ENCODE data around the gene NELFA.

DNA sequence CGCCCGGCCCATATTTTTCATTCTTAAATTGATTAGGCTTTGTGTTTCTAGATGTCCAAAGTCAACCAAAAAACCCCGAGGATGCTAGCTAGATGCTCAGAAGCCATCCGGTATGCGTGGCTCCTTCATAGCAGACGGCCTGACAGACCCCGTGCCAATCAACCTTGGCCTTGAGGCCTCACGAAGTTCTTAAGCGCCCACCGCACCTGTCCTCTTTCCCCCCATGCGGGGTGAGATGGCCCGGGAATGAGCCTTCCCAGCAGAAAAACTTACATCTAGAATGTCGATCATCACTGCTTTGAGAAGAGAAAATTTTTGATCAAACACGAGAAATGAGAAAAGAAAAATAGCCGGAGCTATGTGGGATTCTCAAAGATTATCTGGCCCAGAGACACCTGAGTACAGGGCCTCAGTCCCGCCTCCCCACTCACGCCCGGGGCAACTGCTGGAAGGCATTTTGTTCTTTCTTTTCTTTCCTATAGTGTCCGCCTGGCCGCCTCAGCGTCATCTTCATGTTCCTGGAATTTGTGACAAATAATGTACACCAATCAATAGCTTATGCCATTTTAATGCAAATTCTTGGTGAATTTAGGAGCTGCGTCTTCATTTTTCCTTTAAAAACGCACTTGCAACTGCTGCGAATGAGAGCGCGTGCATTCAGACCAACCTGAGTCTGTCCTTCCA is 48.8 kb upstream of the NELFA start:
- TF ChIP-seq, protein P1, sequence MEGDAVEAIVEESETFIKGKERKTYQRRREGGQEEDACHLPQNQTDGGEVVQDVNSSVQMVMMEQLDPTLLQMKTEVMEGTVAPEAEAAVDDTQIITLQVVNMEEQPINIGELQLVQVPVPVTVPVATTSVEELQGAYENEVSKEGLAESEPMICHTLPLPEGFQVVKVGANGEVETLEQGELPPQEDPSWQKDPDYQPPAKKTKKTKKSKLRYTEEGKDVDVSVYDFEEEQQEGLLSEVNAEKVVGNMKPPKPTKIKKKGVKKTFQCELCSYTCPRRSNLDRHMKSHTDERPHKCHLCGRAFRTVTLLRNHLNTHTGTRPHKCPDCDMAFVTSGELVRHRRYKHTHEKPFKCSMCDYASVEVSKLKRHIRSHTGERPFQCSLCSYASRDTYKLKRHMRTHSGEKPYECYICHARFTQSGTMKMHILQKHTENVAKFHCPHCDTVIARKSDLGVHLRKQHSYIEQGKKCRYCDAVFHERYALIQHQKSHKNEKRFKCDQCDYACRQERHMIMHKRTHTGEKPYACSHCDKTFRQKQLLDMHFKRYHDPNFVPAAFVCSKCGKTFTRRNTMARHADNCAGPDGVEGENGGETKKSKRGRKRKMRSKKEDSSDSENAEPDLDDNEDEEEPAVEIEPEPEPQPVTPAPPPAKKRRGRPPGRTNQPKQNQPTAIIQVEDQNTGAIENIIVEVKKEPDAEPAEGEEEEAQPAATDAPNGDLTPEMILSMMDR (IDR thresholded peaks at IDR 0.05) = no peak
- no peak for TF ChIP-seq POLR2A (IDR thresholded peaks at IDR 0.05)

All from right lobe of liver (tissue), 4 donors.